ENCODE data around the gene GRK4.

DNA sequence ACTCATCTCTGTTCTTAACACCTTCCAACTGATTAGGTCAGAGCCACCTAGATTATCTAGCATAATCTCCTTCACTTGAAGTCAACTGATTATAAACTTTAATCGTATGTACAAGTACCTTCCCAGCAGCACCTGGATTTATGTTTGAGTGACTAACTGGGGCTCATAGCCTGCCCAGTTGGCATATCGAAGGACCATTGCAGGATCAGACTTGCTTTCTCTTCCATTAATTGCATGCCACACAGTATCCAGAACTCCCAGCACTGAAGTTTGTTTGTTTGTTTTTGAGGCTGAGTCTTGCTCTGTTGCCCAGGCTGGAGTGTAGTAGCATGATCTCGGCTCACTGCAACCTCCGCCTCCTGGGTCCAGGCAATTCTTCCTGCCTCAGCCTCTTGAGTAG, 27.9 kb downstream of the GRK4 start:
- TF ChIP-seq, protein P1, sequence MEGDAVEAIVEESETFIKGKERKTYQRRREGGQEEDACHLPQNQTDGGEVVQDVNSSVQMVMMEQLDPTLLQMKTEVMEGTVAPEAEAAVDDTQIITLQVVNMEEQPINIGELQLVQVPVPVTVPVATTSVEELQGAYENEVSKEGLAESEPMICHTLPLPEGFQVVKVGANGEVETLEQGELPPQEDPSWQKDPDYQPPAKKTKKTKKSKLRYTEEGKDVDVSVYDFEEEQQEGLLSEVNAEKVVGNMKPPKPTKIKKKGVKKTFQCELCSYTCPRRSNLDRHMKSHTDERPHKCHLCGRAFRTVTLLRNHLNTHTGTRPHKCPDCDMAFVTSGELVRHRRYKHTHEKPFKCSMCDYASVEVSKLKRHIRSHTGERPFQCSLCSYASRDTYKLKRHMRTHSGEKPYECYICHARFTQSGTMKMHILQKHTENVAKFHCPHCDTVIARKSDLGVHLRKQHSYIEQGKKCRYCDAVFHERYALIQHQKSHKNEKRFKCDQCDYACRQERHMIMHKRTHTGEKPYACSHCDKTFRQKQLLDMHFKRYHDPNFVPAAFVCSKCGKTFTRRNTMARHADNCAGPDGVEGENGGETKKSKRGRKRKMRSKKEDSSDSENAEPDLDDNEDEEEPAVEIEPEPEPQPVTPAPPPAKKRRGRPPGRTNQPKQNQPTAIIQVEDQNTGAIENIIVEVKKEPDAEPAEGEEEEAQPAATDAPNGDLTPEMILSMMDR (IDR thresholded peaks at IDR 0.05): no peak
- TF ChIP-seq POLR2A (IDR thresholded peaks at IDR 0.05): no peak
